AG09309 (cell line): Measurements from ENCODE around the gene COG5.

Experiments used
- DNase-seq: peaks from one replicate; pipeline ENCODE4 v3.0.0-alpha.2; 2010; ENCODE audit warnings: low read depth
- H3K4me3 ChIP-seq: 2 replicates; pipeline ENCODE4 v1.5.1; 2011; ENCODE audit warnings: mild to moderate bottlenecking, low read depth, low read length, moderate library complexity; ENCODE audit not compliant: control insufficient read depth
- CTCF ChIP-seq: IDR thresholded peaks from 2 replicates; pipeline ENCODE4 v1.5.1; 2011; ENCODE audit warnings: mild to moderate bottlenecking, low read depth, low read length, inconsistent platforms; ENCODE audit not compliant: insufficient read depth, control insufficient read depth; ENCODE audit errors: missing control alignments

COG5 gene

GRCh38 chr7:107327986-107328569, 235.6 kb downstream of the COG5 start:
- no peak for TF ChIP-seq CTCF
- peak; percentile 13 for DNase-seq

GRCh38 chr7:107326061-107326460, 237.7 kb downstream of the COG5 start:
- TF ChIP-seq CTCF = no peak
- H3K4me3 ChIP-seq = no peak overlapping the region
- no peak for DNase-seq

More at GRCh38 chr7:107327986-107328569, 235.6 kb downstream of the COG5 start:
- H3K4me3 ChIP-seq = no peak overlapping the region

GRCh38 chr7:107322015-107322414, 241.7 kb downstream of the COG5 start:
- H3K4me3 ChIP-seq = no peak overlapping the region
- DNase-seq = no peak
- TF ChIP-seq CTCF = no peak

- H3K4me3 ChIP-seq = no peak overlapping the region
- no peak for DNase-seq
- no peak for TF ChIP-seq CTCF
Observed at GRCh38 chr7:107321611-107322010, 242.1 kb downstream of the COG5 start.

GRCh38 chr7:107319724-107320228, 243.9 kb downstream of the COG5 start:
- DNase-seq = no peak
- no peak for TF ChIP-seq CTCF
- no peak overlapping the region for H3K4me3 ChIP-seq

- DNase-seq = no peak
- no peak overlapping the region for H3K4me3 ChIP-seq
- no peak for TF ChIP-seq CTCF
Observed at GRCh38 chr7:107318523-107319160, 245.1 kb downstream of the COG5 start.
